ENCODE measurements around the gene FAM174C. TPM values are rescaled to one million over a fixed set of nuclear protein-coding genes. Genes with fewer than 3 reads are reported as not detected.

Gene FAM174C
- total and polyA plus RNA-seq, 12 donors, result 8.2 to 70.2 (median 13.4) TPM

- Histone ChIP-seq H3K4me1 (peaks cover 28 to 50% (median 47%) of the 10 kb centered on the region in 9 donors), H3K4me3 (peak overlapping the region in 1 of 10 donors; percentile 71), H3K27ac (peak overlapping the region in 2 of 10 donors; percentile 15 to 97), H3K36me3 (peaks cover 0 to 60% (median 38%) of the 10 kb centered on the region in 9 donors), H3K9me3 (no peaks in the 10 kb centered on the region), H3K27me3 (no peaks in the 10 kb centered on the region)
- DNase-seq (peak in 1 of 2 donors; percentile 18), ATAC-seq (no peak)
- intact Hi-C loops (cut with DNase I), result loop anchor here in 6 of 10 donors (5.0 to 10.0 kb wide), 6 partner anchors 105 to 235 kb away; partner anchors contain the start of genes DAZAP1 (in 3 of the 6), GAMT (in 3 of the 6), NDUFS7 (in 2 of the 6) and ADAMTSL5 (in 1 of the 6)
- TF ChIP-seq CTCF (IDR thresholded peaks at IDR 0.05), result no peak
- 92 to 96% methylated on average over 15 of the region's 15 CpGs for WGBS, 2 donors
These were observed 1.7 kb downstream of the FAM174C start for GRCh38 chr19:1277061-1277460.

- peaks cover 20 to 40% (median 37%) of the 10 kb centered on the region in 9 donors for H3K4me1 ChIP-seq
- peaks cover 0 to 50% (median 28%) of the 10 kb centered on the region in 9 donors for H3K36me3 ChIP-seq
- DNase-seq (no peak), ATAC-seq (no peak)
- 86 to 89% methylated on average over 11 to 12 of the region's 12 CpGs for WGBS, 2 donors
- no peak for TF ChIP-seq CTCF (IDR thresholded peaks at IDR 0.05)
- peaks cover 0 to 4% (median 4%) of the 10 kb centered on the region in 7 donors for H3K27me3 ChIP-seq
- no peak overlapping the region for H3K4me3 ChIP-seq
- no peaks in the 10 kb centered on the region for H3K9me3 ChIP-seq
- intact Hi-C loops (cut with DNase I), result loop anchor here in 6 of 10 donors (1.0 to 10.0 kb wide), 7 partner anchors 104 to 234 kb away; partner anchors contain the start of genes DAZAP1 (in 3 of the 6), GAMT (in 3 of the 6), NDUFS7 (in 2 of the 6) and ADAMTSL5 (in 1 of the 6)
- no peak overlapping the region for H3K27ac ChIP-seq
These were observed 2.7 kb downstream of the FAM174C start for GRCh38 chr19:1278074-1278473.

- peaks cover 0 to 41% (median 19%) of the 10 kb centered on the region in 9 donors for H3K36me3 ChIP-seq
- peaks cover 17 to 31% (median 27%) of the 10 kb centered on the region in 9 donors for H3K4me1 ChIP-seq
- H3K27ac ChIP-seq, result no peak overlapping the region
- H3K4me3 ChIP-seq, result no peak overlapping the region
- peak in 1 of 2 donors; percentile 31 for DNase-seq
- no peaks in the 10 kb centered on the region for H3K9me3 ChIP-seq
- intact Hi-C loops (cut with DNase I), result loop anchor here in 6 of 10 donors (1.0 to 10.0 kb wide), 7 partner anchors 103 to 233 kb away; partner anchors contain the start of genes DAZAP1 (in 3 of the 6), GAMT (in 3 of the 6), NDUFS7 (in 2 of the 6) and ADAMTSL5 (in 1 of the 6)
- no peak for TF ChIP-seq CTCF (IDR thresholded peaks at IDR 0.05)
- WGBS, 2 donors, result 88 to 92% methylated on average over 25 of the region's 25 CpGs
- peaks cover under 1 to 13% (median 13%) of the 10 kb centered on the region in 7 donors for H3K27me3 ChIP-seq
- no peak for ATAC-seq
These were observed 3.7 kb downstream of the FAM174C start for GRCh38 chr19:1278713-1279660.

GRCh38 chr19:1279782-1280341 lies 4.5 kb downstream of the FAM174C start:
- intact Hi-C loops (cut with DNase I), result loop anchor here in 8 of 10 donors (5.0 to 10.0 kb wide), 11 partner anchors 75 to 232 kb away; partner anchors contain the start of genes DAZAP1 (in 3 of the 8), GAMT (in 3 of the 8), NDUFS7 (in 2 of the 8) and ADAMTSL5 (in 1 of the 8)
- no peak overlapping the region for H3K27ac ChIP-seq

More at GRCh38 chr19:1279782-1280341, 4.5 kb downstream of the FAM174C start:
- Histone ChIP-seq H3K4me3 (no peak overlapping the region), H3K9me3 (no peaks in the 10 kb centered on the region), H3K36me3 (peaks cover 0 to 32% (median 10%) of the 10 kb centered on the region in 9 donors), H3K27me3 (peaks cover 6 to 22% (median 22%) of the 10 kb centered on the region in 7 donors), H3K4me1 (peaks cover 9 to 22% (median 19%) of the 10 kb centered on the region in 9 donors)
- DNase-seq (peak; percentile 80 to 87), ATAC-seq (peak in 6 of 8 donors; percentile 7 to 54 (median 34))
- 30 to 33% methylated on average over 10 of the region's 10 CpGs for WGBS, 2 donors
- peak; percentile 91 to 98 (median 96) for TF ChIP-seq CTCF (IDR thresholded peaks at IDR 0.05)
